ENCODE measurements around the gene C1orf50.

DNA sequence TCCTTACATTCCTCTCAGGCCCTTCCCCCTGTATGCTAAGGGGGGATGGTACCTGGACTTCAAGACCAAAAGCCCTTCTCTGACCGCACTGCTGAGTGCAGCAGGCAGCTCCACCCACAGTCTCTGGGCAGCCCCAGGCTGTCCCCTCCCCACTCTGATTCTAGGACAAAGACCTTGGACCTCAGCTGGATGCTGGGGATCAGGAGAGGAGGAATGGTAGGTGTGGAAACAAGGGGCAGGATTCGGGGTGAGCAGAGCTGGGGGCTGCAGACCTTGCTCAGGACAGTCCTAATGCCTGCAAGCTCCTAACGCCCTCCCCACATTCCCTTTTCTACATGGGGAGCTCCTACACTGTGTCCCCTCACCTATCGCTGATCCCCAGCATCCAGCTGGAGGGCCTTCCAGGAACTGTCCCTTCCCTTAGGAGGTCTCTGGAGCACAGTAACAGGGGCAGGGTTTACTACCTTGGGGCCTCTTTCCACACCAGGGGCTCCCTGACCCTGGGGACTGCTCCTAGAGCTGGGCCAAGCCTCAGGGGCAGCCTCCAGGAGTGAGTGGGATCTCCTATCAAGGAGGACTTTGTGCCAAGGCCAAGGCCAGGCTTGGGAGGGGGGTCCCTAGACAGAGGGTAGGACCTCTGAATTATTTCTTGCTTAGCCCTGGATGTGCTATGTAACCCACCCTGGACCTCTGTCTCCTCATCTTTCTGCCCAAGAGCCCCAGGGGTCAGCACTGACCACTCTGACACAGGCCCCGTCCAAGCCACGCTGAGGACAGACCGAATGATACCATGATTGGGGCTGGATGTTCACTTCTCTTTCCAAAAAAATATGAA lies 32.6 kb upstream of the C1orf50 start:
- no peak for TF ChIP-seq CTCF (conservative IDR thresholded peaks at IDR 0.05)
- TF ChIP-seq EZH2 (IDR thresholded peaks at IDR 0.05; ENCODE audit: low read depth): no peak

Measured in PC-9 (cell line).